Thyroid gland (tissue), 4 donors: ENCODE results near the gene MFAP3. TPM values are rescaled to one million over a fixed set of nuclear protein-coding genes. Genes with fewer than 3 reads are reported as not detected.

Experiments used
- DNase-seq, 2 donors: peaks; one replicate each; pipeline ENCODE4 v3.0.0-alpha.2; 2019
- H3K27ac ChIP-seq, 3 donors: fragments of 200-600 bp; sonication (generic); 1 replicate in 2 of 3; 2 replicates in 1 of 3; pipeline ENCODE4 v1.5.1; 2016 to 2019; ENCODE audit warnings: mild to moderate bottlenecking in 1 of 3, moderate library complexity in 1 of 3
- H3K27me3 ChIP-seq: fragments of 200-600 bp; sonication (generic); one replicate; pipeline ENCODE4 v1.5.1; 2019
- H3K36me3 ChIP-seq, 2 donors: fragments of 200-600 bp; sonication (generic); one replicate each; pipeline ENCODE4 v1.5.1; 2016 to 2019
- H3K4me1 ChIP-seq, 2 donors: fragments of 200-600 bp; sonication (generic); one replicate each; pipeline ENCODE4 v1.5.1; 2017 to 2019
- H3K4me3 ChIP-seq, 3 donors: fragments of 200-600 bp; sonication (generic); replicated peaks in 1 of 3; 1 replicate in 2 of 3; 2 replicates in 1 of 3; pipeline ENCODE4 v1.5.1; 2016; ENCODE audit warnings: mild to moderate bottlenecking in 1 of 3
- H3K9me3 ChIP-seq: fragments of 200-600 bp; sonication (generic); one replicate; pipeline ENCODE4 v1.5.1; 2017
- POLR2A ChIP-seq, 2 donors: fragments of 450-650 bp; IDR thresholded peaks; one replicate each; pipeline ENCODE4 v1.6.1; 2017; ENCODE audit warnings: antibody characterized with exemption in 2 of 2, mild to moderate bottlenecking in 2 of 2, moderate library complexity in 1 of 2
- WGBS, 2 donors: methylation state at CpG; one replicate each; pipeline ENCODE4 v1.1.5; 2017; 5-methylcytosine and 5-hydroxymethylcytosine counted together
- intact Hi-C: fragments of 100-400 bp; cut with DNase I; formaldehyde crosslinking; loops from one replicate; pipeline ENCODE4 v1.15.1; 2023
- total RNA-seq, 4 donors: library from RNA; depleted of rRNA; stranded (reverse); fragments of >200 nt; gene quantifications; one replicate each; pipeline ENCODE4 v1.2.3, GENCODE V29; 2016
- TF ChIP-seq, protein P1 (sequence below), 6 experiments: fragments of 200-600 bp in 3 of 6; fragments of 450-650 bp in 3 of 6; sonication (generic) in 3 of 6; IDR thresholded peaks; one replicate each; pipeline ENCODE4 v1.5.1; 2016 to 2019; ENCODE audit warnings: antibody characterized with exemption in 6 of 6, mild to moderate bottlenecking in 2 of 6, inconsistent platforms in 1 of 6, moderate library complexity in 1 of 6

MFAP3 gene
- total RNA-seq, 4 donors from 2014 or later, result 47.4 to 72.4 (median 59.4) TPM

GRCh38 chr5:154000703-154001102, 38.1 kb upstream of the MFAP3 start:
- Histone ChIP-seq H3K9me3 (no peaks in the 10 kb centered on the region), H3K27me3 (no peaks in the 10 kb centered on the region), H3K36me3 (peaks cover 0 to 7% of the 10 kb centered on the region in 2 donors), H3K4me3 (no peak overlapping the region), H3K27ac (no peak overlapping the region), H3K4me1 (peaks cover 0 to 14% of the 10 kb centered on the region in 2 donors)
- no peak for DNase-seq
- intact Hi-C loops, result no loop called here
- TF ChIP-seq POLR2A (IDR thresholded peaks at IDR 0.05), result no peak
- TF ChIP-seq, protein P1, sequence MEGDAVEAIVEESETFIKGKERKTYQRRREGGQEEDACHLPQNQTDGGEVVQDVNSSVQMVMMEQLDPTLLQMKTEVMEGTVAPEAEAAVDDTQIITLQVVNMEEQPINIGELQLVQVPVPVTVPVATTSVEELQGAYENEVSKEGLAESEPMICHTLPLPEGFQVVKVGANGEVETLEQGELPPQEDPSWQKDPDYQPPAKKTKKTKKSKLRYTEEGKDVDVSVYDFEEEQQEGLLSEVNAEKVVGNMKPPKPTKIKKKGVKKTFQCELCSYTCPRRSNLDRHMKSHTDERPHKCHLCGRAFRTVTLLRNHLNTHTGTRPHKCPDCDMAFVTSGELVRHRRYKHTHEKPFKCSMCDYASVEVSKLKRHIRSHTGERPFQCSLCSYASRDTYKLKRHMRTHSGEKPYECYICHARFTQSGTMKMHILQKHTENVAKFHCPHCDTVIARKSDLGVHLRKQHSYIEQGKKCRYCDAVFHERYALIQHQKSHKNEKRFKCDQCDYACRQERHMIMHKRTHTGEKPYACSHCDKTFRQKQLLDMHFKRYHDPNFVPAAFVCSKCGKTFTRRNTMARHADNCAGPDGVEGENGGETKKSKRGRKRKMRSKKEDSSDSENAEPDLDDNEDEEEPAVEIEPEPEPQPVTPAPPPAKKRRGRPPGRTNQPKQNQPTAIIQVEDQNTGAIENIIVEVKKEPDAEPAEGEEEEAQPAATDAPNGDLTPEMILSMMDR (IDR thresholded peaks at IDR 0.05), result no peak

- intact Hi-C loops, result no loop called here
- H3K27me3 ChIP-seq, result no peaks in the 10 kb centered on the region
- peak overlapping the region in 2 of 3 donors; percentile 47 to 59 for H3K27ac ChIP-seq
- peaks cover 0 to 14% of the 10 kb centered on the region in 2 donors for H3K4me1 ChIP-seq
- H3K4me3 ChIP-seq, result no peak overlapping the region
- TF ChIP-seq, protein P1 (IDR thresholded peaks at IDR 0.05), result no peak
- TF ChIP-seq POLR2A (IDR thresholded peaks at IDR 0.05), result no peak
- peaks cover 0 to 6% of the 10 kb centered on the region in 2 donors for H3K36me3 ChIP-seq
- DNase-seq, result peak in 1 of 2 donors; percentile 3
- no peaks in the 10 kb centered on the region for H3K9me3 ChIP-seq
- WGBS, 2 donors, result 60 to 61% methylated on average over 4 of the region's 4 CpGs
These were observed 36.7 kb upstream of the MFAP3 start for GRCh38 chr5:154002093-154002492.

DNA sequence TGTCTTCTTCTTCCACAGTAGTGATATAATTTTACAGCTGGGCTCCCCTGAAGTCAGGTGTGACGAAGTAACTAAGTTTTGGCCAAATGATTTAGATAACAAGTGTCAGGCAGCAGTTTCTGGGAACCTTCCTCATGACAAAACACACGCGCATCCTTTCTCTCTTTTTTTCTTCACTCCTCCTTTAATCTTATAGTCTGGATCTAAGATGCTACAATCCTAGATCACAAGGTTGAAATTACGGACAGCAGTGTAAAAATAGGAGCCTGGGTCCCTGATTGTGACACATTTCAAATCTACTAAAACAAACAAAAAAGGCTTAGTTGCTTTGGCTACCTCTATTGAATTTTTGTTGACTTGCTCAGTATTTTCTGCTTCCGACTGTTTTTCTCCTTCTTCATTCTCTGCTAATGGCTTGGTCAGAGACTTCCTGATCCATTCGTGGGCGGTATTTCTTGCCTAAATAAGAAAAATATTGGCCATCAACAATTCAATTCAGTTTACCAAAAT, 36.2 kb upstream of the MFAP3 start:
- no peak for TF ChIP-seq POLR2A (IDR thresholded peaks at IDR 0.05)
- Histone ChIP-seq H3K36me3 (peaks cover 0 to 1% of the 10 kb centered on the region in 2 donors), H3K27ac (peak overlapping the region in 2 of 3 donors; percentile 47 to 59), H3K27me3 (no peaks in the 10 kb centered on the region), H3K4me1 (peaks cover 0 to 14% of the 10 kb centered on the region in 2 donors), H3K4me3 (no peak overlapping the region), H3K9me3 (no peaks in the 10 kb centered on the region)
- DNase-seq, result no peak
- 90 to 93% methylated on average over 7 of the region's 7 CpGs for WGBS, 2 donors
- intact Hi-C loops, result no loop called here

GRCh38 chr5:154005648-154006047, 33.1 kb upstream of the MFAP3 start:
- Histone ChIP-seq H3K4me1 (peaks cover 0 to 14% of the 10 kb centered on the region in 2 donors), H3K9me3 (no peaks in the 10 kb centered on the region), H3K27me3 (no peaks in the 10 kb centered on the region), H3K36me3 (peaks cover 0 to 4% of the 10 kb centered on the region in 2 donors), H3K4me3 (no peak overlapping the region), H3K27ac (no peak overlapping the region)
- no peak for DNase-seq
- TF ChIP-seq, protein P1 (IDR thresholded peaks at IDR 0.05), result no peak
- TF ChIP-seq POLR2A (IDR thresholded peaks at IDR 0.05), result no peak
- intact Hi-C loops, result no loop called here
- WGBS, 2 donors, result 83 to 92% methylated on average over 1 of the region's 1 CpG

DNA sequence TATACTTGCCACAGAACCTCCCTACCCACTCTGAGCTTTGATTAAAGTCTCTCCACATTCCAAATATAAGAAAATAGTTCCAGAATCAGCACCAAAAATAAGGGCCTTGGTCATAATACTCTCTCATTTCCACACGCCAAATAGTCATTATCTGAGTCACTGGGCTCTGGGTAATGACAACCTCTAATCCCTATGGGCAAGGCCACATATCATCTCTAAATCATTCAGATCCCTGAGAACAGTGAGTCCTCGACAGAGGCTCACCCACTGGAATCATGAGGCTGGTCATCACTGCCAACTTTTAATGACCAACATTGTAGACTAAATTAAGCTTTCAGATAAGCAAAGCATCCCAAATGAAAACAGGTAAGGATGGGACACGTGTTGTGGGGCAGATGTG, 28.1 kb upstream of the MFAP3 start:
- H3K36me3 ChIP-seq, result peaks cover 0 to 4% of the 10 kb centered on the region in 2 donors
- intact Hi-C loops, result no loop called here
- H3K27me3 ChIP-seq, result no peaks in the 10 kb centered on the region
- H3K9me3 ChIP-seq, result no peaks in the 10 kb centered on the region
- no peaks in the 10 kb centered on the region for H3K4me1 ChIP-seq
- WGBS, 2 donors, result 72 to 73% methylated on average over 3 of the region's 3 CpGs
- no peak for DNase-seq
- no peak overlapping the region for H3K4me3 ChIP-seq
- no peak overlapping the region for H3K27ac ChIP-seq
- TF ChIP-seq, protein P1 (IDR thresholded peaks at IDR 0.05), result no peak
- no peak for TF ChIP-seq POLR2A (IDR thresholded peaks at IDR 0.05)
